GM12801 (cell line): Measurements from ENCODE around the gene CORO7.

ENCODE experiments used
- TF ChIP-seq, protein P1 (sequence below): IDR thresholded peaks from one replicate; pipeline ENCODE4 v1.5.1; 2011; ENCODE audit warnings: control low read depth; ENCODE audit not compliant: insufficient read length; ENCODE audit errors: extremely low read depth

CORO7 gene

GRCh38 chr16:4388271-4389021, 27.9 kb downstream of the CORO7 start:
- TF ChIP-seq, protein P1, sequence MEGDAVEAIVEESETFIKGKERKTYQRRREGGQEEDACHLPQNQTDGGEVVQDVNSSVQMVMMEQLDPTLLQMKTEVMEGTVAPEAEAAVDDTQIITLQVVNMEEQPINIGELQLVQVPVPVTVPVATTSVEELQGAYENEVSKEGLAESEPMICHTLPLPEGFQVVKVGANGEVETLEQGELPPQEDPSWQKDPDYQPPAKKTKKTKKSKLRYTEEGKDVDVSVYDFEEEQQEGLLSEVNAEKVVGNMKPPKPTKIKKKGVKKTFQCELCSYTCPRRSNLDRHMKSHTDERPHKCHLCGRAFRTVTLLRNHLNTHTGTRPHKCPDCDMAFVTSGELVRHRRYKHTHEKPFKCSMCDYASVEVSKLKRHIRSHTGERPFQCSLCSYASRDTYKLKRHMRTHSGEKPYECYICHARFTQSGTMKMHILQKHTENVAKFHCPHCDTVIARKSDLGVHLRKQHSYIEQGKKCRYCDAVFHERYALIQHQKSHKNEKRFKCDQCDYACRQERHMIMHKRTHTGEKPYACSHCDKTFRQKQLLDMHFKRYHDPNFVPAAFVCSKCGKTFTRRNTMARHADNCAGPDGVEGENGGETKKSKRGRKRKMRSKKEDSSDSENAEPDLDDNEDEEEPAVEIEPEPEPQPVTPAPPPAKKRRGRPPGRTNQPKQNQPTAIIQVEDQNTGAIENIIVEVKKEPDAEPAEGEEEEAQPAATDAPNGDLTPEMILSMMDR: no peak

GRCh38 chr16:4387781-4388180, 28.6 kb downstream of the CORO7 start:
- TF ChIP-seq, protein P1: no peak

DNA sequence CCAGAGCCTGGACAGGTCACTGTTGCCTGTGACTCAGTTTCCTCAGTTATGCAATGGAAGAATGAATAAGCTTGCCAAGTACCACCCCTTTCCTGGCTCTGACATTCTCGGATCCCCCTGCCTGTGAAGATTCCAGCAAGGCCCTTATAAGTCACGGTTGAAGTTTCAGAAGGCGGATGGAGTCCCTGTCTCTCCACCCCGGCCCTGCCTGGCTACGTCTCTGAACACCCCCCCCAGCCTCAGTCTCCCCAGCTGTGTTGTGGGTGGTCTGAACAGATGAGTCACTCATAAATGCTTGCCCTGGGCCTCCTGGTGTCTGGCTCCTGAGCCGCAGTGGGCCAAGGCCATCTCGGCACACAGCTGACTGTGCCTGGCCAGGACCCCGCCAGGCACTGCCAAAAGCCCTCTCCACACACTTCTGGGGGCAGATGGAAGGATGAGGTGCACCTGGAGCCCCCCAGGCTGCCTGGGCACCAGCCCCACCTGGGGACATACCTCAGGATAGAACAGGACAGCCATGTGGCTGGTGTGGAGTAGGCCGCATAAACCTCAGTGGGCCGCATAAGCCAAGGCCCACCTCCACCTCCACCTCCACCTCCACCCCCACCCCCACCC, 29.3 kb downstream of the CORO7 start:
- TF ChIP-seq, protein P1: no peak

DNA sequence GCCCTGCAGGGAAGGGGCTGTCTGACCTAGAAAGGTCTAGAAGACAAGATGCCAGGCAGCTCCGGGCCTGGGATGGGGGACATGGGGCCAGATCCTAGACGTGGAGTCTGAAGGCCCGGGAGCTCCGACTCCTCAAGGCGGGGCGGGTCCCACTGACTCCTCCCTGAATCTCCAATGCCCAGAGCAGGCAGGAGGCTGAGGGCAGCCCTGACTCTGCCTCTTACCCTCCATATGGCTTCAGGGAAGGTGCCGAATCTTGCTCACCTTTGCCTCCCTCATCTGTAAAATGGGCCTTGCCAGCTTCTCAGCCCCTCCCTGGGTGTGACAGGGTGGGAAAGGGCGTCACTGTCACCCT, 30.0 kb downstream of the CORO7 start:
- TF ChIP-seq, protein P1: no peak

GRCh38 chr16:4385789-4386450, 30.5 kb downstream of the CORO7 start:
- TF ChIP-seq, protein P1: no peak

GRCh38 chr16:4385066-4385788, 31.2 kb downstream of the CORO7 start:
- TF ChIP-seq, protein P1: no peak

GRCh38 chr16:4384509-4384942, 31.9 kb downstream of the CORO7 start:
- TF ChIP-seq, protein P1: no peak
